Measurements from ENCODE around the gene SOX5. TPM values are rescaled to one million over a fixed set of nuclear protein-coding genes. Genes with fewer than 3 reads are reported as not detected.

Gene SOX5
- total and polyA plus RNA-seq, 7 donors = 0.17 to 2.9 (median 0.47) TPM

- H3K27me3 ChIP-seq (ENCODE audit: insufficient read depth in 3 of 3, low read length in 2 of 3) = no peaks in the 10 kb centered on the region
Observed at GRCh38 chr12:23813206-23813605, 136.3 kb downstream of the SOX5 start.

GRCh38 chr12:23810329-23810902 lies 139.1 kb downstream of the SOX5 start:
- Histone ChIP-seq H3K4me1 (no peaks in the 10 kb centered on the region), H3K27ac (no peak overlapping the region), H3K9me3 (no peaks in the 10 kb centered on the region), H3K4me3 (no peak overlapping the region), H3K27me3 (ENCODE audit: insufficient read depth in 3 of 3, low read length in 2 of 3) (no peaks in the 10 kb centered on the region), H3K36me3 (ENCODE audit: insufficient read depth in 1 of 2, low read depth in 1 of 2) (no peaks in the 10 kb centered on the region)
- no peak for ATAC-seq
- no peak for TF ChIP-seq CTCF (IDR thresholded peaks at IDR 0.05)
- intact Hi-C loops (cut with DNase I) = no loop called here
- no peak for DNase-seq
- WGBS, 3 donors = 17 to 27% (median 21%) methylated on average over 3 of the region's 3 CpGs

More at GRCh38 chr12:23813206-23813605, 136.3 kb downstream of the SOX5 start:
- 83 to 89% (median 87%) methylated on average over 3 of the region's 3 CpGs for WGBS, 3 donors
- no peak for TF ChIP-seq CTCF (IDR thresholded peaks at IDR 0.05)
- ATAC-seq (no peak), DNase-seq (no peak)
- no peaks in the 10 kb centered on the region for H3K36me3 ChIP-seq (ENCODE audit: insufficient read depth in 1 of 2, low read depth in 1 of 2)
- no peaks in the 10 kb centered on the region for H3K9me3 ChIP-seq
- intact Hi-C loops (cut with DNase I) = no loop called here
- H3K4me3 ChIP-seq = no peak overlapping the region
- H3K27ac ChIP-seq = no peak overlapping the region
- H3K4me1 ChIP-seq = no peaks in the 10 kb centered on the region

GRCh38 chr12:23803540-23803939 lies 145.9 kb downstream of the SOX5 start:
- Histone ChIP-seq H3K4me3 (no peak overlapping the region), H3K4me1 (no peaks in the 10 kb centered on the region), H3K27me3 (ENCODE audit: insufficient read depth in 3 of 3, low read length in 2 of 3) (no peaks in the 10 kb centered on the region), H3K27ac (no peak overlapping the region), H3K9me3 (no peaks in the 10 kb centered on the region), H3K36me3 (ENCODE audit: insufficient read depth in 1 of 2, low read depth in 1 of 2) (no peaks in the 10 kb centered on the region)
- TF ChIP-seq CTCF (IDR thresholded peaks at IDR 0.05) = no peak
- no peak for DNase-seq
- 75% methylated on average over 2 of the region's 2 CpGs for WGBS, 3 donors
- intact Hi-C loops (cut with DNase I) = no loop called here
- ATAC-seq = no peak

GRCh38 chr12:23795494-23795893 lies 154.0 kb downstream of the SOX5 start:
- Histone ChIP-seq H3K4me3 (no peak overlapping the region), H3K27me3 (ENCODE audit: insufficient read depth in 3 of 3, low read length in 2 of 3) (no peaks in the 10 kb centered on the region), H3K9me3 (no peaks in the 10 kb centered on the region), H3K4me1 (no peaks in the 10 kb centered on the region), H3K36me3 (ENCODE audit: insufficient read depth in 1 of 2, low read depth in 1 of 2) (no peaks in the 10 kb centered on the region), H3K27ac (no peak overlapping the region)
- WGBS, 3 donors = 70 to 79% (median 73%) methylated on average over 3 of the region's 3 CpGs
- no peak for TF ChIP-seq CTCF (IDR thresholded peaks at IDR 0.05)
- DNase-seq (no peak), ATAC-seq (no peak)
- intact Hi-C loops (cut with DNase I) = no loop called here

GRCh38 chr12:23781118-23781517 lies 168.4 kb downstream of the SOX5 start:
- no peak for ATAC-seq
- no peak for TF ChIP-seq CTCF (IDR thresholded peaks at IDR 0.05)
- no peak for DNase-seq
- Histone ChIP-seq H3K27ac (no peak overlapping the region), H3K4me3 (no peak overlapping the region), H3K36me3 (ENCODE audit: insufficient read depth in 1 of 2, low read depth in 1 of 2) (no peaks in the 10 kb centered on the region), H3K27me3 (ENCODE audit: insufficient read depth in 3 of 3, low read length in 2 of 3) (no peaks in the 10 kb centered on the region), H3K4me1 (no peaks in the 10 kb centered on the region), H3K9me3 (no peaks in the 10 kb centered on the region)
- 73 to 85% (median 77%) methylated on average over 1 of the region's 1 CpG for WGBS, 3 donors
- intact Hi-C loops (cut with DNase I) = no loop called here

Data from psoas muscle (tissue), 8 donors.